Spleen (tissue), 11 donors: ENCODE data around the gene CACNA2D1. TPM values are rescaled to one million over a fixed set of nuclear protein-coding genes. Genes with fewer than 3 reads are reported as not detected.

ENCODE experiments used
- DNase-seq: peaks from one replicate; pipeline ENCODE4 v3.0.0-alpha.2; 2020
- H3K27ac ChIP-seq, 8 donors: fragments of 200-600 bp; sonication (generic) in 7 of 8; 1 replicate in 4 of 8; 2 replicates in 4 of 8; pipeline versions ENCODE4 v1.5.0 to v1.8.0; 2016 to 2021; ENCODE audit warnings: inconsistent platforms in 4 of 8, mild to moderate bottlenecking in 4 of 8, moderate library complexity in 1 of 8
- H3K27me3 ChIP-seq, 7 donors: fragments of 200-600 bp; sonication (generic) in 6 of 7; replicated peaks in 1 of 7; 1 replicate in 4 of 7; 2 replicates in 3 of 7; pipeline versions ENCODE4 v1.5.0 to v1.8.0; 2016 to 2021; ENCODE audit warnings: inconsistent platforms in 3 of 7, mild to moderate bottlenecking in 1 of 7
- H3K36me3 ChIP-seq, 6 donors: fragments of 200-600 bp; sonication (generic) in 5 of 6; 1 replicate in 4 of 6; 2 replicates in 2 of 6; pipeline versions ENCODE4 v1.5.0 to v1.8.0; 2016 to 2021; ENCODE audit warnings: inconsistent platforms in 2 of 6
- H3K4me1 ChIP-seq, 6 donors: fragments of 200-600 bp; sonication (generic) in 5 of 6; 1 replicate in 3 of 6; 2 replicates in 3 of 6; pipeline versions ENCODE4 v1.5.0 to v1.8.0; 2016 to 2021; ENCODE audit warnings: inconsistent platforms in 3 of 6
- H3K4me3 ChIP-seq, 8 donors: fragments of 200-600 bp; sonication (generic) in 7 of 8; 1 replicate in 4 of 8; 2 replicates in 4 of 8; pipeline versions ENCODE4 v1.5.0 to v1.8.0; 2016 to 2021; ENCODE audit warnings: inconsistent platforms in 4 of 8, mild to moderate bottlenecking in 4 of 8, moderate library complexity in 2 of 8
- H3K9me3 ChIP-seq, 8 donors: fragments of 200-600 bp; sonication (generic) in 7 of 8; 1 replicate in 4 of 8; 2 replicates in 4 of 8; pipeline versions ENCODE4 v1.5.0 to v1.8.0; 2016 to 2021; ENCODE audit warnings: inconsistent platforms in 4 of 8
- POLR2A ChIP-seq, 3 donors: fragments of 450-650 bp; IDR thresholded peaks; one replicate each; pipeline ENCODE4 v1.5.1; 2017; ENCODE audit warnings: antibody characterized with exemption in 3 of 3, mild to moderate bottlenecking in 1 of 3
- POLR2AphosphoS5 ChIP-seq, 3 donors: sonication (generic); formaldehyde crosslinking; IDR thresholded peaks; one replicate each; pipeline ENCODE4 v1.5.1; 2017; ENCODE audit warnings: antibody characterized with exemption in 3 of 3
- WGBS, 5 donors: extraction: QIAGEN DNeasy Blood & Tissue Kit in 3 of 5; methylation state at CpG; one replicate each; pipeline versions ENCODE4 v1.1.5 to v1.1.7; 2013 to 2018; 5-methylcytosine and 5-hydroxymethylcytosine counted together
- intact Hi-C: fragments of 100-400 bp; cut with DNase I; formaldehyde crosslinking; loops from one replicate; pipeline ENCODE4 v1.15.0; 2023; ENCODE audit warnings: low total_unique reads
- polyA plus RNA-seq, 3 donors: library from polyadenylated mRNA; stranded (reverse); fragments of 200-250 nt; gene quantifications; one replicate each; pipeline ENCODE4 v1.2.1, GENCODE V29; 2013
- total RNA-seq, 7 donors: library from RNA; depleted of rRNA in 3 of 7; stranded (reverse); fragments of >200 nt in 3 of 7; fragmentation: NEBNext Ultra II Directional in 4 of 7; extraction: Animal tissue kit (Norgen Biotek cat#: 25700) in 4 of 7; gene quantifications; one replicate each; pipeline versions ENCODE4 v1.1.0 to v1.2.1, GENCODE V29; 2016 to 2021
- TF ChIP-seq, protein P1 (sequence below), 11 experiments: fragments of 200-600 bp in 7 of 11; fragments of 450-650 bp in 4 of 11; sonication (generic) in 4 of 11; IDR thresholded peaks in 8 of 11; conservative IDR thresholded peaks in 3 of 11; 1 replicate in 7 of 11; 2 replicates in 4 of 11; pipeline versions ENCODE4 v1.4.0 to v1.8.0; 2016 to 2021; ENCODE audit warnings: antibody characterized with exemption in 11 of 11, inconsistent platforms in 4 of 11, mild to moderate bottlenecking in 1 of 11
- donor health status: healthy with polysubstance abuse.
- donor health status: DM: no; HTN: no; CAD: no; lungs with moderate emphysema.
- donor health status: DM: no; HTN: no; CAD: no.
- donor health status: Bipolar disorder and iron deficiency.
- donor health status: healthy.
- donor health status: DM: no; HTN: no; CAD: no.
- donor health status: DM: yes; HTN: yes; CAD: no.

Gene CACNA2D1
- total and polyA plus RNA-seq, 10 donors: 1.7 to 24.0 (median 15.2) TPM

DNA sequence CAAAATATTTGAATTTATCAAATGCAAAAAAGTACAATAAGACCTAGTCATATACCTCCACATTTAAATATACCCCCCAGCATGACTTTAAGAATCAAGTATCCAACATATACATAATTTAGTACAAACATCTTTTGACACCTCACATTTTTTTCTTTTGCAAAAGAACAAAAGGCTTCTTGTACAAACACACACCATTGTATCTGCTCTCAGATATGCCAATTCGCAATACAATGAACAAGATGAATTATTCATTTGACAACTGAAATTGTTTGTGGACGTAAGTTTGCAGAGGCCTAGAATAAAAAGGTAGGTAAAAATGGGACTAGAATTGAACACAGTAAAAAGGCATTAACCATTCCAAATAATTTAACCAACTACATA is 154.4 kb downstream of the CACNA2D1 start:
- no peak for DNase-seq
- TF ChIP-seq, protein P1, sequence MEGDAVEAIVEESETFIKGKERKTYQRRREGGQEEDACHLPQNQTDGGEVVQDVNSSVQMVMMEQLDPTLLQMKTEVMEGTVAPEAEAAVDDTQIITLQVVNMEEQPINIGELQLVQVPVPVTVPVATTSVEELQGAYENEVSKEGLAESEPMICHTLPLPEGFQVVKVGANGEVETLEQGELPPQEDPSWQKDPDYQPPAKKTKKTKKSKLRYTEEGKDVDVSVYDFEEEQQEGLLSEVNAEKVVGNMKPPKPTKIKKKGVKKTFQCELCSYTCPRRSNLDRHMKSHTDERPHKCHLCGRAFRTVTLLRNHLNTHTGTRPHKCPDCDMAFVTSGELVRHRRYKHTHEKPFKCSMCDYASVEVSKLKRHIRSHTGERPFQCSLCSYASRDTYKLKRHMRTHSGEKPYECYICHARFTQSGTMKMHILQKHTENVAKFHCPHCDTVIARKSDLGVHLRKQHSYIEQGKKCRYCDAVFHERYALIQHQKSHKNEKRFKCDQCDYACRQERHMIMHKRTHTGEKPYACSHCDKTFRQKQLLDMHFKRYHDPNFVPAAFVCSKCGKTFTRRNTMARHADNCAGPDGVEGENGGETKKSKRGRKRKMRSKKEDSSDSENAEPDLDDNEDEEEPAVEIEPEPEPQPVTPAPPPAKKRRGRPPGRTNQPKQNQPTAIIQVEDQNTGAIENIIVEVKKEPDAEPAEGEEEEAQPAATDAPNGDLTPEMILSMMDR (IDR thresholded peaks at IDR 0.05 in 8 of 11, conservative IDR thresholded peaks at IDR 0.05 in 3 of 11): no peak
- TF ChIP-seq POLR2A (IDR thresholded peaks at IDR 0.05): no peak
- no peak for TF ChIP-seq POLR2AphosphoS5 (IDR thresholded peaks at IDR 0.05)
- intact Hi-C loops: no loop called here
- WGBS, 5 donors: 88 to 97% (median 90%) methylated on average over 2 of the region's 2 CpGs
- H3K4me1 ChIP-seq: no peaks in the 10 kb centered on the region
- no peaks in the 10 kb centered on the region for H3K27me3 ChIP-seq
- H3K27ac ChIP-seq: no peak overlapping the region
- H3K36me3 ChIP-seq: no peaks in the 10 kb centered on the region
- H3K4me3 ChIP-seq: no peak overlapping the region
- peaks cover 0 to 8% (median 3%) of the 10 kb centered on the region in 8 donors for H3K9me3 ChIP-seq

DNA sequence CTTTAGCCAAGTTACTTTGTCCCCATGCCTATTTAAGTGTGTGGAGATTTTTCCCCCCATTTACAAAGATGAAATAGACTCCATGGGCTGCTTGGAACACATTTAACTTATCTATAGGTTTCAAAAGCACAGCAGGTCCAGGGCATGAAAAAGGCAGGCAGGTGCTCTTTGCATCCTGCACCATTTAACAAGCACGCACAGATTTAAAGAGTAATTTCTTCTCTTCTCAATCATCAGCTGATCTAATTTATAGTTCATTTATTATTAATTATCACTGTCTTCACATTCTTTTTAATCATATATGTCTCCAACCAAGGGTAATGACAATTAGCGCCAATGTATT is 156.8 kb downstream of the CACNA2D1 start:
- Histone ChIP-seq H3K27ac (no peak overlapping the region), H3K36me3 (no peaks in the 10 kb centered on the region), H3K4me1 (no peaks in the 10 kb centered on the region), H3K4me3 (no peak overlapping the region), H3K27me3 (no peaks in the 10 kb centered on the region), H3K9me3 (peaks cover 0 to 3% (median 0%) of the 10 kb centered on the region in 8 donors)
- DNase-seq: no peak
- no peak for TF ChIP-seq POLR2AphosphoS5 (IDR thresholded peaks at IDR 0.05)
- TF ChIP-seq POLR2A (IDR thresholded peaks at IDR 0.05): no peak
- TF ChIP-seq, protein P1 (IDR thresholded peaks at IDR 0.05 in 8 of 11, conservative IDR thresholded peaks at IDR 0.05 in 3 of 11): no peak
- intact Hi-C loops: no loop called here
- 92 to 96% (median 95%) methylated on average over 2 of the region's 2 CpGs for WGBS, 5 donors

DNA sequence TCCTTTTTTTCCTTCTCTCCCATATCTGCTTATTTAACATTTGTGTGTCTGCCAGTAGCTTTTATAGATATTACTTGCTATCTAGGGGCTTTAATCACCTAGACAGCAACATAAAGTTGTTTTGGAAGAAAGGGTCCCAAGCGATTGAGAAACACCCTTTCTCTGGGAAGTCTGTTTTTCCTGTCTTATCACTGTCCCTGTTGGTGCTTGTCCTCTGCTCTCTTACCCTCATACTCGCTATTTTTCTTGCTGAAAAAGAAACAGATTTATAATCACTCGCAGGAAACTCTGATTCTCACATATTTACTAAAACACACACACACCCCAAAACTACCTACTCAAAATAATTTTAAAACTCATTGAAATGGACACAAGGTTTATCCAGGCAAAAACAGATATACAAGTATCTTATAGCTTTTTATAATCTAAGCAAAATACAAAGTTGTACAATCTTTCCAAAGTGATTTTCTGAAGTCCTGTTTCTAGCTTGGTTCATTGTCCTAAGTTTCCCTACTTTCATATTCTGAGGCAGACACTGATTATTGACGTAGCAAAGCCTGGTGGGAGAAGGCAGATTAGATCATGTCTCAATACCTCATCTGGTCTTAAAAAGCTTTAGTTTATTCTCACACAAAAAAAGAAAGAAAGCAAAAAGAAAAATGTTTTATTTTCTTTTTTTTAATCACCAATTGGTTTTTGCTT is 157.3 kb downstream of the CACNA2D1 start:
- Histone ChIP-seq H3K4me3 (no peak overlapping the region), H3K9me3 (peaks cover 0 to 3% (median 0%) of the 10 kb centered on the region in 8 donors), H3K27ac (no peak overlapping the region), H3K27me3 (no peaks in the 10 kb centered on the region), H3K4me1 (no peaks in the 10 kb centered on the region), H3K36me3 (no peaks in the 10 kb centered on the region)
- TF ChIP-seq, protein P1 (IDR thresholded peaks at IDR 0.05 in 8 of 11, conservative IDR thresholded peaks at IDR 0.05 in 3 of 11): no peak
- TF ChIP-seq POLR2A (IDR thresholded peaks at IDR 0.05): no peak
- TF ChIP-seq POLR2AphosphoS5 (IDR thresholded peaks at IDR 0.05): no peak
- intact Hi-C loops: no loop called here
- DNase-seq: no peak
- WGBS, 5 donors: 76 to 87% (median 77%) methylated on average over 4 of the region's 4 CpGs

DNA sequence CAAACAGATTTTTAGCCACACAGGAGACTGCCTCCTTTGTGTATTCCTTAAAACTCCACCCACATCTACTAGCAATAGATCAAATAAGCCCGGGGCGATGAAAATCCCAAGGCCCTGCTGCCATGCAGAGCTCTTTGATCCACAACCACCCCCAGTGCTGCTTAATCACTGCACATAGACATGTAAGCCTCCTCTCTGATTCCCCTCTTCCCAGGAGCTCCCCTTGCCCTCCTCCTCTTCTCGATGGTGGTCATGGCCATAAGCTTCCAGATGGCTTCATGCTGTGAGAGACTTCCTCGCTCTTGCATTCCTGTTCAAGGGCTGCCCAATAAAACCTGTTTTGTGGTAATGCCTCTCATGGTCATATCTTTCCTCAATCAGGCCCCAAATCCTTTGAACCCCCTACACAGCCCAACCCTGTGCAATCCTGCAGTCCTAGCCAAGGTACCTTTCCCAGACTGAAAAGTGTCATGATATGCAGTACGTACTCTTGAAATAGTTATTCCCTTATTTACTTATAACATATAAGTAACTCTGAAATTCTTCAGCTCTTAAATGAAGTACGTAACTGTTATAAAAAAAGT is 158.5 kb downstream of the CACNA2D1 start:
- Histone ChIP-seq H3K9me3 (peaks cover 0 to 3% (median 0%) of the 10 kb centered on the region in 8 donors), H3K4me3 (no peak overlapping the region), H3K36me3 (no peaks in the 10 kb centered on the region), H3K27ac (no peak overlapping the region), H3K27me3 (no peaks in the 10 kb centered on the region), H3K4me1 (no peaks in the 10 kb centered on the region)
- 76 to 83% (median 80%) methylated on average over 6 of the region's 6 CpGs for WGBS, 5 donors
- TF ChIP-seq POLR2A (IDR thresholded peaks at IDR 0.05) (no peak), POLR2AphosphoS5 (IDR thresholded peaks at IDR 0.05) (no peak)
- DNase-seq: no peak
- intact Hi-C loops: no loop called here
